A673 (cell line): Measurements from ENCODE around the gene ELF1.

ENCODE experiments used
- EZH2 ChIP-seq: fragments of 200-600 bp; sonication (generic); IDR thresholded peaks from 2 replicates; pipeline ENCODE4 v1.6.1; 2017; ENCODE audit warnings: borderline replicate concordance, low read depth, mild to moderate bottlenecking, mixed read lengths, antibody characterized with exemption, low read length; ENCODE audit not compliant: poor library complexity, severe bottlenecking
- TF ChIP-seq, protein P1 (sequence below): fragments of 300-800, 200-600 bp; sonication (generic); conservative IDR thresholded peaks from 2 replicates; pipeline ENCODE4 v1.5.1; 2017; ENCODE audit warnings: low read depth, mild to moderate bottlenecking, antibody characterized with exemption, low read length, moderate library complexity, mixed read lengths

DNA sequence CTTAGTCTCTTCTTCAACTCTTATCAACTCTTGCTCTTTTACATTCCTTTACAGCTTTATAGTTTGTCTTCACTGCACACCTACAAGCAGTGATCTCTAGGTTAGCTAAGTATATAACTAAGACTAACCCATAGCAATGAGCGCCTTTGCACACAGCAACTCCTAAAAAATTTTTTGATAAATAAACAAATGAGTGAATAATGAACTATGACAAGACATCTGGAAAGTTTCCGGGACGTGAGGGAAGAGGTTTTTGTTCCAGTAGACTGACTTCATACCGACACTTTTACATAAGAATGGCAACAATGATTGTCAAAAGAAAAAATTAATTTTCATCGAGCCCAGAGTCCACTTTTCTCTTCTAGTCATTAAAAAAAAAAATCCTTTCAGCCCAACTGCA, 98.3 kb downstream of the ELF1 start:
- TF ChIP-seq, protein P1, sequence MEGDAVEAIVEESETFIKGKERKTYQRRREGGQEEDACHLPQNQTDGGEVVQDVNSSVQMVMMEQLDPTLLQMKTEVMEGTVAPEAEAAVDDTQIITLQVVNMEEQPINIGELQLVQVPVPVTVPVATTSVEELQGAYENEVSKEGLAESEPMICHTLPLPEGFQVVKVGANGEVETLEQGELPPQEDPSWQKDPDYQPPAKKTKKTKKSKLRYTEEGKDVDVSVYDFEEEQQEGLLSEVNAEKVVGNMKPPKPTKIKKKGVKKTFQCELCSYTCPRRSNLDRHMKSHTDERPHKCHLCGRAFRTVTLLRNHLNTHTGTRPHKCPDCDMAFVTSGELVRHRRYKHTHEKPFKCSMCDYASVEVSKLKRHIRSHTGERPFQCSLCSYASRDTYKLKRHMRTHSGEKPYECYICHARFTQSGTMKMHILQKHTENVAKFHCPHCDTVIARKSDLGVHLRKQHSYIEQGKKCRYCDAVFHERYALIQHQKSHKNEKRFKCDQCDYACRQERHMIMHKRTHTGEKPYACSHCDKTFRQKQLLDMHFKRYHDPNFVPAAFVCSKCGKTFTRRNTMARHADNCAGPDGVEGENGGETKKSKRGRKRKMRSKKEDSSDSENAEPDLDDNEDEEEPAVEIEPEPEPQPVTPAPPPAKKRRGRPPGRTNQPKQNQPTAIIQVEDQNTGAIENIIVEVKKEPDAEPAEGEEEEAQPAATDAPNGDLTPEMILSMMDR, result no peak
- TF ChIP-seq EZH2, result no peak
